Measurements from ENCODE around the gene KLHDC8B. TPM values are rescaled to one million over a fixed set of nuclear protein-coding genes. Genes with fewer than 3 reads are reported as not detected.

The KLHDC8B gene
- total and polyA plus RNA-seq, 10 of the 15 experiments (the other 5 are each of a cell fraction or from before 2014, with no cell fraction given), result 0.31 to 1.5 (median 0.85) TPM; not detected in 1

- no peak for TF ChIP-seq ATF3 (IDR thresholded peaks at IDR 0.05; ENCODE audit: borderline replicate concordance, extremely low read depth, low read depth, low read length)
These were observed 48.4 kb upstream of the KLHDC8B start (continued) for GRCh38 chr3:49122886-49123545.

- H3K4me1 ChIP-seq (ENCODE audit: control insufficient read depth, insufficient read depth, low read length), result peaks cover 10% of the 10 kb centered on the region
- H2AFZ ChIP-seq (ENCODE audit: control insufficient read depth, low read depth, low read length), result no peak overlapping the region
- 69% methylated on average over 17 of the region's 17 CpGs for WGBS (ENCODE audit: insufficient coverage, insufficient replicate concordance, low lambda C conversion rate, missing lambda C conversion rate)
- intact Hi-C loops (cut with micrococcal nuclease; ENCODE audit: unreplicated experiment) (no loop called here), in situ Hi-C loops (cut with MboI) (no loop called here)
- H3K36me3 ChIP-seq (ENCODE audit: control insufficient read depth in 2 of 2, insufficient read depth in 2 of 2, low read length in 1 of 2), result no peaks in the 10 kb centered on the region
- CTCF ChIA-PET, result no interaction called here
- no peak overlapping the region for H3K27ac ChIP-seq (ENCODE audit: control insufficient read depth, insufficient read depth)
- DNase-seq (ENCODE audit: low read depth, low spot score), result no peak
- SMC1A ChIA-PET (ENCODE audit: uncharacterized antibody, unreplicated experiment), result no interaction called here
- H4K20me1 ChIP-seq (ENCODE audit: control insufficient read depth, insufficient read depth), result no peaks in the 10 kb centered on the region
- no peaks in the 10 kb centered on the region for H3K27me3 ChIP-seq (replicated peaks in 1 of 2; ENCODE audit: control insufficient read depth in 2 of 2, insufficient read depth in 2 of 2, low read length in 1 of 2)
- no peak for FAIRE-seq
- POLR2A ChIA-PET, result interaction anchor here (0.6 kb wide), 1 partner anchor 211 kb away, joined by 3 read pairs; no protein-coding TSS in a partner anchor
- RAD21 ChIA-PET (ENCODE audit: unreplicated experiment), result interaction anchor here (1.2 kb wide), 1 partner anchor 135 kb away, joined by 3 read pairs; no protein-coding TSS in a partner anchor
- H3K9me3 ChIP-seq (replicated peaks; ENCODE audit: control insufficient read depth, insufficient read depth, low read length), result no peaks in the 10 kb centered on the region
- no peak for ATAC-seq
- no peak overlapping the region for H3K9ac ChIP-seq (ENCODE audit: control insufficient read depth, insufficient read depth, low read length)
- no peak overlapping the region for H3K4me2 ChIP-seq (ENCODE audit: control insufficient read depth, insufficient read depth)
- BruUV-seq (replicated peaks), result no TSS peak
- H3K4me3 ChIP-seq, result no peak overlapping the region
- peaks cover 15% of the 10 kb centered on the region for H3K79me2 ChIP-seq (ENCODE audit: control insufficient read depth, insufficient read depth, low read length)
- TF ChIP-seq ZBED1 (IDR thresholded peaks at IDR 0.05; ENCODE audit: borderline replicate concordance) (no peak), SIN3A (IDR thresholded peaks at IDR 0.05; ENCODE audit: low read depth, low read length) (no peak), ZNF217 (IDR thresholded peaks at IDR 0.05) (no peak), NFYA (IDR thresholded peaks at IDR 0.05; ENCODE audit: borderline replicate concordance, low read depth, low read length) (no peak), SMAD1 (IDR thresholded peaks at IDR 0.05; ENCODE audit: low read depth, partially characterized antibody) (no peak), STAT1 (conservative IDR thresholded peaks at IDR 0.05) (no peak), MTA3 (IDR thresholded peaks at IDR 0.05; ENCODE audit: borderline replicate concordance, low read length) (no peak)
These were observed 47.7 kb upstream of the KLHDC8B start for GRCh38 chr3:49123687-49124086.

All from GM12878 (cell line).